Right lung (tissue), 5 donors: ENCODE measurements around the gene CUL3. TPM values are rescaled to one million over a fixed set of nuclear protein-coding genes. Genes with fewer than 3 reads are reported as not detected.

ENCODE experiments used
- DNase-seq, 2 donors: peaks; one replicate each; pipeline ENCODE4 v3.0.0-alpha.2; 2013
- polyA plus RNA-seq, 5 donors: library from polyadenylated mRNA; unstranded; fragments of 120-200 nt; gene quantifications; one replicate each; pipeline versions ENCODE4 v1.2.1 to v1.2.3, GENCODE V29; 2013; ENCODE audit warnings: inconsistent platforms in 1 of 5, low replicate concordance in 1 of 5; ENCODE audit not compliant: insufficient read length in 5 of 5, insufficient read depth in 1 of 5

Gene CUL3
- polyA plus RNA-seq, 5 donors = 83.7 to 108 (median 99.7) TPM

GRCh38 chr2:224485081-224486014, 99.8 kb downstream of the CUL3 start:
- peak; percentile 57 to 64 for DNase-seq

GRCh38 chr2:224479826-224480225, 105.3 kb downstream of the CUL3 start:
- DNase-seq = no peak

- no peak for DNase-seq
These were observed 112.3 kb downstream of the CUL3 start for GRCh38 chr2:224472827-224473226.

- no peak for DNase-seq
These were observed 113.0 kb downstream of the CUL3 start for GRCh38 chr2:224472137-224472536.

- no peak for DNase-seq
These were observed 115.7 kb downstream of the CUL3 start for GRCh38 chr2:224469374-224469964.

- DNase-seq = no peak
These were observed 118.8 kb downstream of the CUL3 start for GRCh38 chr2:224466304-224466895.

GRCh38 chr2:224461391-224461790, 123.8 kb downstream of the CUL3 start:
- DNase-seq = no peak

- no peak for DNase-seq
These were observed 127.6 kb downstream of the CUL3 start for GRCh38 chr2:224457408-224458096.

- no peak for DNase-seq
These were observed 131.3 kb downstream of the CUL3 start for GRCh38 chr2:224453892-224454291.

GRCh38 chr2:224449212-224450147, 135.7 kb downstream of the CUL3 start:
- DNase-seq = no peak

GRCh38 chr2:224448236-224448635, 136.9 kb downstream of the CUL3 start:
- DNase-seq = no peak

GRCh38 chr2:224444783-224445182, 140.4 kb downstream of the CUL3 start:
- DNase-seq = no peak

GRCh38 chr2:224444021-224444420, 141.1 kb downstream of the CUL3 start:
- no peak for DNase-seq

- DNase-seq = peak in 1 of 2 donors; percentile 30
These were observed 142.8 kb downstream of the CUL3 start for GRCh38 chr2:224442071-224442967.

- no peak for DNase-seq
These were observed 144.2 kb downstream of the CUL3 start for GRCh38 chr2:224440988-224441387.

- no peak for DNase-seq
These were observed 146.4 kb downstream of the CUL3 start for GRCh38 chr2:224438726-224439125.

GRCh38 chr2:224436634-224437033, 148.5 kb downstream of the CUL3 start:
- DNase-seq = no peak

- DNase-seq = no peak
These were observed 150.5 kb downstream of the CUL3 start for GRCh38 chr2:224434618-224435017.

- DNase-seq = no peak
These were observed 151.7 kb downstream of the CUL3 start for GRCh38 chr2:224433442-224433841.

- DNase-seq = no peak
These were observed 153.1 kb downstream of the CUL3 start for GRCh38 chr2:224432003-224432579.
